H9 (cell line): ENCODE measurements around the gene FRMD1. TPM values are rescaled to one million over a fixed set of nuclear protein-coding genes. Genes with fewer than 3 reads are reported as not detected.

Source experiments
- DNase-seq: peaks from one replicate; pipeline ENCODE4 v3.0.0-alpha.2; 2017
- H2AFZ ChIP-seq: one replicate; pipeline ENCODE4 v1.6.1; 2013; ENCODE audit warnings: mild to moderate bottlenecking, low read length, control low read depth, moderate library complexity
- H2AK5ac ChIP-seq: 2 replicates; pipeline ENCODE4 v1.6.1; 2013; ENCODE audit warnings: low read length, control low read depth, mixed read lengths; ENCODE audit not compliant: insufficient read length
- H2BK120ac ChIP-seq: one replicate; pipeline ENCODE4 v1.6.1; 2013; ENCODE audit warnings: low read depth, mild to moderate bottlenecking, low read length, control low read depth, inconsistent platforms; ENCODE audit not compliant: poor library complexity, severe bottlenecking
- H2BK12ac ChIP-seq: 2 replicates; pipeline ENCODE4 v1.6.1; 2013; ENCODE audit warnings: low read length, control low read depth, mixed read lengths, low read depth; ENCODE audit not compliant: insufficient read length
- H2BK15ac ChIP-seq: 2 replicates; pipeline ENCODE4 v1.6.1; 2013; ENCODE audit warnings: low read depth, low read length, control low read depth
- H2BK20ac ChIP-seq: one replicate; pipeline ENCODE4 v1.6.1; 2013; ENCODE audit warnings: low read depth, mild to moderate bottlenecking, low read length, control low read depth, inconsistent platforms; ENCODE audit not compliant: poor library complexity, severe bottlenecking
- H2BK5ac ChIP-seq: 2 replicates; pipeline ENCODE4 v1.6.1; 2013; ENCODE audit warnings: low read length, control low read depth, mixed read lengths; ENCODE audit not compliant: insufficient read length
- H3K14ac ChIP-seq: 2 replicates; pipeline ENCODE4 v1.6.1; 2013; ENCODE audit warnings: low read length, control low read depth; ENCODE audit not compliant: insufficient read depth
- H3K18ac ChIP-seq: 2 replicates; pipeline ENCODE4 v1.6.1; 2013; ENCODE audit warnings: low read depth, mild to moderate bottlenecking, mixed read lengths, low read length, control low read depth; ENCODE audit not compliant: insufficient read length
- H3K23ac ChIP-seq: 2 replicates; pipeline ENCODE4 v1.6.1; 2013; ENCODE audit warnings: low read length, control low read depth, mixed read lengths, low read depth; ENCODE audit not compliant: insufficient read length
- H3K23me2 ChIP-seq: 2 replicates; pipeline ENCODE4 v1.6.1; 2013; ENCODE audit warnings: low read depth, mild to moderate bottlenecking, mixed read lengths, low read length, control low read depth; ENCODE audit not compliant: insufficient read length, poor library complexity, severe bottlenecking
- H3K27ac ChIP-seq: 2 replicates; pipeline ENCODE4 v1.5.1; 2013; ENCODE audit warnings: low read length, control low read depth, mixed read lengths, low read depth; ENCODE audit not compliant: insufficient read length
- H3K27me3 ChIP-seq: 2 replicates; pipeline ENCODE4 v1.6.1; 2013; ENCODE audit warnings: low read length, control low read depth, inconsistent platforms; ENCODE audit not compliant: insufficient read depth
- H3K4ac ChIP-seq: 2 replicates; pipeline ENCODE4 v1.6.1; 2013; ENCODE audit warnings: low read depth, mild to moderate bottlenecking, control low read depth, inconsistent platforms, low read length, moderate library complexity
- H3K4me1 ChIP-seq: 2 replicates; pipeline ENCODE4 v1.6.1; 2013; ENCODE audit warnings: low read length, control low read depth, inconsistent platforms; ENCODE audit not compliant: insufficient read depth
- H3K4me2 ChIP-seq: 2 replicates; pipeline ENCODE4 v1.6.1; 2013; ENCODE audit warnings: low read length, control low read depth, mixed read lengths; ENCODE audit not compliant: insufficient read length, insufficient read depth
- H3K56ac ChIP-seq: 2 replicates; pipeline ENCODE4 v1.6.1; 2013; ENCODE audit warnings: low read depth, mild to moderate bottlenecking, mixed read lengths, low read length, control low read depth; ENCODE audit not compliant: insufficient read length
- H3K79me1 ChIP-seq: 2 replicates; pipeline ENCODE4 v1.6.1; 2013; ENCODE audit warnings: low read depth, mild to moderate bottlenecking, moderate library complexity, low read length, control low read depth, inconsistent platforms; ENCODE audit not compliant: insufficient read depth, poor library complexity, severe bottlenecking
- H3K79me2 ChIP-seq: 2 replicates; pipeline ENCODE4 v1.6.1; 2013; ENCODE audit warnings: low read length, control low read depth, inconsistent platforms; ENCODE audit not compliant: insufficient read depth
- H3K9ac ChIP-seq: 2 replicates; pipeline ENCODE4 v1.6.1; 2013; ENCODE audit warnings: low read length, control low read depth, mixed read lengths; ENCODE audit not compliant: insufficient read length; ENCODE audit errors: extremely low read depth
- H3K9me3 ChIP-seq: one replicate; pipeline ENCODE4 v1.6.1; 2013; ENCODE audit warnings: low read depth, low read length, inconsistent platforms; ENCODE audit not compliant: control insufficient read depth
- H3T11ph ChIP-seq: one replicate; pipeline ENCODE4 v1.6.1; 2013; ENCODE audit warnings: mild to moderate bottlenecking, low read length, control low read depth, inconsistent platforms
- H4K20me1 ChIP-seq: one replicate; pipeline ENCODE4 v1.6.1; 2013; ENCODE audit not compliant: control insufficient read depth, insufficient read length, insufficient read depth
- H4K5ac ChIP-seq: 2 replicates; pipeline ENCODE4 v1.6.1; 2013; ENCODE audit warnings: low read depth, mild to moderate bottlenecking, mixed read lengths, low read length, control low read depth; ENCODE audit not compliant: insufficient read length
- H4K8ac ChIP-seq: replicated peaks from 2 replicates; pipeline ENCODE4 v1.6.1; 2013; ENCODE audit warnings: low read length, control low read depth, mixed read lengths, low read depth; ENCODE audit not compliant: insufficient read length
- H4K91ac ChIP-seq: 2 replicates; pipeline ENCODE4 v1.6.1; 2013; ENCODE audit warnings: low read depth, mild to moderate bottlenecking, moderate library complexity, mixed read lengths, low read length, control low read depth; ENCODE audit not compliant: insufficient read length
- H3K27ac Mint-ChIP-seq, 3 experiments: 2 replicates in 2 of 3; 3 replicates in 1 of 3; pipeline ENCODE4 v1.8.0; 2020 to 2021; ENCODE audit warnings: mixed read lengths in 3 of 3, mild to moderate bottlenecking in 1 of 3, moderate library complexity in 1 of 3
- H3K27me3 Mint-ChIP-seq: 2 replicates; pipeline ENCODE4 v1.8.0; 2021; ENCODE audit warnings: low read depth, mild to moderate bottlenecking, moderate library complexity, mixed read lengths
- H3K36me3 Mint-ChIP-seq, 3 experiments: 2 replicates in 2 of 3; 3 replicates in 1 of 3; pipeline ENCODE4 v1.8.0; 2020 to 2021; ENCODE audit warnings: low read depth in 3 of 3, mixed read lengths in 3 of 3; ENCODE audit not compliant: insufficient read depth in 1 of 3
- H3K4me1 Mint-ChIP-seq, 2 experiments: 2 replicates each; pipeline ENCODE4 v1.8.0; 2020; ENCODE audit warnings: mixed read lengths in 2 of 2
- H3K4me3 Mint-ChIP-seq, 2 experiments: 2 replicates in 1 of 2; 3 replicates in 1 of 2; pipeline ENCODE4 v1.8.0; 2020 to 2021; ENCODE audit warnings: mild to moderate bottlenecking in 2 of 2, mixed read lengths in 2 of 2, moderate library complexity in 1 of 2
- H3K9me3 Mint-ChIP-seq, 2 experiments: 2 replicates in 1 of 2; 3 replicates in 1 of 2; pipeline ENCODE4 v1.8.0; 2020; ENCODE audit warnings: mild to moderate bottlenecking in 2 of 2, mixed read lengths in 2 of 2, moderate library complexity in 1 of 2
- WGBS: extraction: QIAGEN DNeasy Blood & Tissue Kit; methylation state at CpG from one replicate; pipeline ENCODE4 v1.1.7; 2013; ENCODE audit warnings: missing lambda C conversion rate, low lambda C conversion rate, mixed read lengths; ENCODE audit not compliant: insufficient read length; ENCODE audit errors: extremely low coverage; 5-methylcytosine and 5-hydroxymethylcytosine counted together
- total RNA-seq: library from RNA; stranded (reverse); gene quantifications from 2 replicates; pipeline ENCODE4 v1.2.1, GENCODE V29; 2021
- TF ChIP-seq, protein P1 (sequence below): fragments of 200-600 bp; sonication (generic); conservative IDR thresholded peaks from 3 replicates; pipeline ENCODE4 v1.8.0; 2021; ENCODE audit warnings: antibody characterized with exemption, mild to moderate bottlenecking

FRMD1 gene
- total RNA-seq, 1 experiment from 2014 or later = not detected

DNA sequence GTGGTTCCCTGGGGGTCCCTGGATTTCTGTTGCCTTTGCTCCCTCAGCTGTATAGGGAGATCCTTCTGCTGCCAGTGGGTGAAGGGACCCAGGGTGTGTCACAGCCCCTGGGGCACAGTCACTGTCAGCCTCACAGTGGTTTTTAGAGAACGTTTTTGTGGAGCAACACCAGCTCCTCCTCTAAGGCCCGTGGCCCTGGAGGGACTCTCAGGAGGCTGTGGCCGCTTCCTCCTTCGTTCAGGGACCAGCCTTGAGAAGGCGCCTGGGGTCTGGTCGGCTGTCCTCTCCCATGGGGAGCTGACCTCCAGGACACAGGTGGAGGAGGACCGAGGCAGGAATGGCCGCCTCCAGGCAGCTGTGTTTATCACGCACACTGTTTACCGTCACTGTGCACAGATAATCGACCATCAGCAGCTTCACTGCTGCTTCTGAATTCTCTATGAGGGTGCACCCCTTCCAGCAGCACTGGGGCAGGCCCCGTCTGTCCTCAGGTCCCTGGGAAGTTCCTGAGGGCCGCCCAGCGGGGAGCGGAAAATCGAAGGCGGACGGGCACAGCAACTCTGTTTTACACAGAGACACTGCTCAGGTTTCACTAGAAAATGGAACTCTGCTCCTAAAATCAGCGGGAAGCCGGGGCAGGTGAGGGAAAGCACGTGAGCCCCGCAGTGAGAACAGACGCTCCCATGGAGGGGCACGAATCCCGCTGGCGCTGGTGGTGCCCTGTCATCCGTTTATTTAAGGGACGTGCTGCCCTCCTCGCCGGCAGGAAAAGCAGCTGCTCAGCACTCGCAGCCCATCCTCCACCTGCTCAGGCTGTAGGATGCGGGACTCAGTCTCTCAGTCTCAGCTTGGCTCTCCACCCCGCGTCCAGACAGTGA lies 10.4 kb upstream of the FRMD1 start:
- Histone ChIP-seq H3K4ac (no peak overlapping the region), H4K5ac (no peak overlapping the region), H4K91ac (no peak overlapping the region), H2BK15ac (no peak overlapping the region), H3K23me2 (no peaks in the 10 kb centered on the region), H4K8ac (no peak overlapping the region), H3K14ac (no peak overlapping the region), H3K18ac (no peak overlapping the region), H3K27ac (no peak overlapping the region), H3K79me2 (no peaks in the 10 kb centered on the region), H2BK5ac (no peak overlapping the region), H3K56ac (no peak overlapping the region), H2BK12ac (no peak overlapping the region), H2BK20ac (no peak overlapping the region), H3K4me1 (no peaks in the 10 kb centered on the region), H3K27me3 (no peaks in the 10 kb centered on the region), H4K20me1 (no peaks in the 10 kb centered on the region), H3K9me3 (no peaks in the 10 kb centered on the region), H2AFZ (no peak overlapping the region), H3K79me1 (no peaks in the 10 kb centered on the region), H3K23ac (no peak overlapping the region), H3T11ph (no peak overlapping the region), H2AK5ac (no peak overlapping the region), H3K9ac (no peak overlapping the region), H3K4me2 (no peak overlapping the region), H2BK120ac (no peak overlapping the region)
- Mint-ChIP-seq H3K27ac (peak overlapping the region in 1 of 3 experiments; percentile 59; a peak in 1 of 7 replicates), H3K36me3 (0 out of 7 replicates have a peak, but pooled peaks cover 0 to 8% (median 0%) of the 10 kb centered on the region in 3 experiments), H3K27me3 (peaks cover 12% of the 10 kb centered on the region), H3K4me1 (peaks cover 22 to 48% of the 10 kb centered on the region in 2 experiments), H3K9me3 (peaks cover 0 to 3% of the 10 kb centered on the region in 2 experiments; a peak in 2 of 5 replicates), H3K4me3 (no peak overlapping the region)
- no CpG with 5 or more reads among the region's 34 CpGs for WGBS
- TF ChIP-seq, protein P1, sequence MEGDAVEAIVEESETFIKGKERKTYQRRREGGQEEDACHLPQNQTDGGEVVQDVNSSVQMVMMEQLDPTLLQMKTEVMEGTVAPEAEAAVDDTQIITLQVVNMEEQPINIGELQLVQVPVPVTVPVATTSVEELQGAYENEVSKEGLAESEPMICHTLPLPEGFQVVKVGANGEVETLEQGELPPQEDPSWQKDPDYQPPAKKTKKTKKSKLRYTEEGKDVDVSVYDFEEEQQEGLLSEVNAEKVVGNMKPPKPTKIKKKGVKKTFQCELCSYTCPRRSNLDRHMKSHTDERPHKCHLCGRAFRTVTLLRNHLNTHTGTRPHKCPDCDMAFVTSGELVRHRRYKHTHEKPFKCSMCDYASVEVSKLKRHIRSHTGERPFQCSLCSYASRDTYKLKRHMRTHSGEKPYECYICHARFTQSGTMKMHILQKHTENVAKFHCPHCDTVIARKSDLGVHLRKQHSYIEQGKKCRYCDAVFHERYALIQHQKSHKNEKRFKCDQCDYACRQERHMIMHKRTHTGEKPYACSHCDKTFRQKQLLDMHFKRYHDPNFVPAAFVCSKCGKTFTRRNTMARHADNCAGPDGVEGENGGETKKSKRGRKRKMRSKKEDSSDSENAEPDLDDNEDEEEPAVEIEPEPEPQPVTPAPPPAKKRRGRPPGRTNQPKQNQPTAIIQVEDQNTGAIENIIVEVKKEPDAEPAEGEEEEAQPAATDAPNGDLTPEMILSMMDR = no peak
- DNase-seq = no peak
